HS-27A (cell line): ENCODE measurements around the gene ARHGAP15.

Source experiments
- DNase-seq: peaks from one replicate; pipeline ENCODE4 v3.0.0-alpha.2; 2012; ENCODE audit warnings: low read depth, missing footprints

ARHGAP15 gene

DNA sequence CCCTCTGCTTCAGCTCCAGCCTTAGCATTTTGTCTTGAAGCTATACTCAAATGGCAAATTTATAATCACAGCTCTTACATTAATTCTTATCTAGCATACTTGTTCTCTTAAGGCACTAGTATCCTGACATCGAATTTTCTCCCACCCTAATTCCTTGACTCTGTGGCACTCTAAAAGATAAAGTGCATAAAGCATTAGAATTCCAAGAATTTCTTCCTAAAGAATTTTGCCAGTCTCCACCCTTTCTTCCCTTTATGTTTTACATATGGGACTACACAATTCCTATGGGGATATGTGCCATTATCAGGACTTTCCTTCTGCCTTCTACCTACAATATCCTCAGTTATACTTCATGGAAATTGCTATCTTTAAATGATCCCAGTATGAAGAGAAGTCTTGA lies 560.3 kb downstream of the ARHGAP15 start:
- no peak for DNase-seq

DNA sequence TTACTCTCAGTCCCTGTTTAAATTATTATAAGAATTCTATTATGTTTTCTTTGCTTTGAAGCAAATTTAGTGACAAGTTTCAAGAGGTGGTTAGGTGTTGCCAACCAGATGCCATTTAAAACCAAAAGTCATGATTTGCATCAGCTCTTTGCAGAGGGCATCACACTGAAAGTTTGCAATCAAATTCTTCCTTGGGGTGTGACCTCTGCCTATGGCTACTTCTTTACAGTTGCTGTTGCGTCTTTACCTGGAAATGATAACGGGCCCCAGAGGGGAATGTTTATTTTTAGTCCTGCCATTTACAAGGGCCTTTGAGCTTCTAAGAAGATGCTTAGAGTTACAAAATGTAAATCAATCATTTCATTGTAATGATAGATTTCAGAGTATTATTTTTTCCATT lies 561.0 kb downstream of the ARHGAP15 start:
- no peak for DNase-seq

GRCh38 chr2:143691121-143691520 lies 561.9 kb downstream of the ARHGAP15 start:
- DNase-seq = no peak

DNA sequence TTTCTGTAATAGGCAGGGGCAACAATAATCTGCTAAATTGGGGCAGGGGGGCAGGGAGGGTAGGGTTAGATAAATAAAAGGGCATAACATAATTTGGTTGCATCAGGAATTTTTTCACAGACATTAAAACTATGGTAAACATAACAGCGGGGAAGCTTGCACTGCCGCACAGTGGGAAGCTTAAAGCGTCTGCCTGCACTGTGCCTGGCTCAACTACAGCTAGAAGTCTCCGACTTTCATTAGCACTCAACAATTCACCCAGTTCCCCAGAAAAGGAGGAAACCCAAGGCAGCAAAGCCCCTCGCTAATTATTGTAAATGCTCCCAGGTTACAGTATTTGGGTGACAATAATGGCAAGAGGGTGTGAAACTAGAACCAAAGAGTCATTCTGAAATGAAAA lies 562.9 kb downstream of the ARHGAP15 start:
- DNase-seq = no peak

GRCh38 chr2:143692967-143693366 lies 563.7 kb downstream of the ARHGAP15 start:
- no peak for DNase-seq

DNA sequence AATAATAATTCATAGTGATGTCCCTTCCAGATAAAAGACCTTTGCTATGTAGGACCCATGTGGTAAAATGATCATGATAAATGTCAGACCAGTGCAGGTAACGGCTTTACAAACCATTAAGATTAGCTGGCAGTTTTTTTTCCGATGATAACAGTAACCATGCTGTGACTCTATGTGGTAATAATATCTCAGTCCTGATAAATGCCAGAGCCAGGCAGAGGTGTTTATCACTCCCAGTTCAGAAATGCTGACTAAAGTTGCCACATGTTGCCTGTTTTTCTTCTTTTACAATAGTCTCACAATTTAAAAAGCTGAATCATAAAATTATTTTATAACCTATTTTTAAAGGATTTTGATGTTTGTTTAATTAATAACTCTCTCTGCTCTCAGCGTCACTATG lies 565.1 kb downstream of the ARHGAP15 start:
- no peak for DNase-seq

DNA sequence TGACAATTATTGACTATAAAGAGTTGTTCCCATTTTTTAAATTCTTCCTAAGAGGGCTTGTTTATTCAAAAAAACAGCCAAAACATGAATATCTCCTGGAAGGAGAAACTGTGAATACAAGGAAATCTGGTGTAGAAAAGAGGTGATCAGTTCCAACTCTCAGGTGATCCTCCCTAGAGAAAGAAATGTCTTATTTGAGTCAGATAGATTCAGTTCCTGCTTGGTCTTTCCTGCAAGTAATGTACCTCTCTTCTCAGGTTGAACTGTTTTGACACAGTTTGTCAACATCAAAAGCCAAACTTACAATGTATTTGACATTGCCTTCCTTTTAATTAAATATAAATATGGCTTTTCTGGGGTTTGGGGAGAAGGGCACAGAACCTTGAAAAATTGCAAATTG lies 567.4 kb downstream of the ARHGAP15 start:
- no peak for DNase-seq

- no peak for DNase-seq
Observed at GRCh38 chr2:143697744-143698143, 568.5 kb downstream of the ARHGAP15 start.

GRCh38 chr2:143698352-143698751 lies 569.1 kb downstream of the ARHGAP15 start:
- no peak for DNase-seq

DNA sequence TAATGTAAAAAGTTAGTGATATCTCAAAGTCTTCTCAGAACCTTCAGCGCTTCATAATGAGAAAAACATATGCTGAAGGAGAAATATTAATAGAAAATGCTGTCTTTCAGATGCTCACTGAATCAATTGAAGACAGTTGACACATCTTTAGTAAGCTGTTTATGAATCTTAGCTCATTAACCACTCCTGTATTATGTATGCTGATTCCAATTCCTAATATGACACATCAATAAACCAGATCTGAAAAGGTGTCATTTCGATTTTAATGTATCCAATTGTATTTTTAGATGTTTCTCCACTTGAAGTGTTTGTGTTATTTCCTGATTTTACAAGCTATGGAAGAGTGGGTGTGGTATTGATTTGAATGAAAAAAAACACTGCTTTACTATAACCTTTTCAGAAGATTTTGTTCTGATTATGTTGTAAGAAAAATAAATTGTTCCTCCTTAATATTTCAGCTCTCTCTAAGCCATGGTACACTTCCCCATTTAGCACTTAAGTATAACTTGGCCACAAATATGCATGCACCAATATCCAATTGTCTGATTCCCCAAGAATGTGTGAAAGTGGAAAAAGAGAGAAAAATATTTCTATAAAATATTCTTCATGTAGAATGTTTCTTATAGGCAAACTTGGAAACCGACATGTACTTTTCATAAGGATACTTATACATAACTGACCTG lies 569.8 kb downstream of the ARHGAP15 start:
- no peak for DNase-seq

GRCh38 chr2:143700865-143701264 lies 571.6 kb downstream of the ARHGAP15 start:
- DNase-seq = no peak

GRCh38 chr2:143701785-143702184 lies 572.6 kb downstream of the ARHGAP15 start:
- no peak for DNase-seq

DNA sequence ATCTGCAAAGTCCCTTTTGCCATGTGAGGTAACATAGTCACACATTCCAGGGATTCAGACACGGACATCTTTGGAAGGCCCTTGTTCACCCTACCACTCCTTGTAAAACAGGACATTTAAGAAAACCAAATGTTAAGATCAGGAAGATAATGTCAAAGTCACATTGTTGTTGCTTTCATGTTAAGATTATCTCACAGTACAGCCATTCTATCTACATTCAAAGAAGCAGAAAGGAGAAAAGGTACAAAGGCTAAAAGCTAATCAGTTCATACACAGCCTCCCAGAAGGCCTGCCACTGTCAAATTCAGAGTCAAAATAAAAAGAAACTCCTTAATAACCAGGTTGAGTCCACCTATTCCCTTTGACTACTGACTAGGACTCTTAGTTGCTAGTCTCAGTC lies 573.7 kb downstream of the ARHGAP15 start:
- DNase-seq = no peak

GRCh38 chr2:143704451-143705106 lies 575.4 kb downstream of the ARHGAP15 start:
- DNase-seq = no peak

DNA sequence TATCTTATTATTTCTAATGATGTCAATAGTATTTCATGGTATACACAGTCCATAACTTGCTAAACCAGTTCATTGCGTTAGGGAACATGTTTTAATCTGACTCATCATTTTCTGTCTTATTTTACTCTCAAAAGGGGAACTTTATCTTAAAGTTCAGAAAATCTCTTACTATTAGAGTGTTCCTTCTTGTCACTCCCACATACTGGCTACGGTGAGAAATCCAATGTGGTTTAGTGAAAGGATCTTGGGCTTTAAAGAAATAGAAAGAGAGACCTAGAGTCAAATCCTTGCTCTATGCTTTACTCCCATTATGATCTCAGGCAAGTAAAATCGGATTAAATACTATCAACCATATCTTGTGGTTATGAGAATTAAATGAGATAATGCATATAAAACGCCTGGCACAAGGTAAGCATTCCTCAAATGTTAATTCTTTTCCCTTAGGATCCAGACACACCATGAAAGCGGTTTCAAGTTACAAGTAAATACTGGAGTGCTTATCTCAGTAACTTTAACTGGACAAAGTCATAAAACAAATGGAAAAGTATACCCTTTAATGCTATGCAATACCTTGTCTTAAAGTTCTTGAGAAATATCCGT lies 576.0 kb downstream of the ARHGAP15 start:
- peak; percentile 31 for DNase-seq

- DNase-seq = no peak
Observed at GRCh38 chr2:143706354-143706753, 577.1 kb downstream of the ARHGAP15 start.

DNA sequence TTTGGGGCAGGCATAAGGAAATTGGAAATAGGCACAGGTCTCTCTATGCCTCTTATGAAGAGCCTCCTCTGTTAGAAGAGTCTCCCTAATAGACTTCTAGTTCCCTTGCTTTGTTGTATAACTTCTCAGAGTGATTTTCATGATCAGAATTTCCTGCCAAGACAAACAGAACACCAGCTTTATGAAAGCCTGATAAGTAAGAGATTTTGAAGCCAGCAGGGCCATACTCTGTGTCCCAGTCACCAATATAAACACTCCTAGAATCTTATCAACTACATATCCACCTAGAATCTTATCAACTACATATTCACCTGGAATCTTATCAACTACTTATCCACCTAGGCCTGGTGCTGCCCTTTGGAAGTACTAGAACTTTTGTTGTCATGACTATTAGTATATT lies 579.5 kb downstream of the ARHGAP15 start:
- DNase-seq = no peak

GRCh38 chr2:143710196-143710595 lies 581.0 kb downstream of the ARHGAP15 start:
- DNase-seq = no peak

DNA sequence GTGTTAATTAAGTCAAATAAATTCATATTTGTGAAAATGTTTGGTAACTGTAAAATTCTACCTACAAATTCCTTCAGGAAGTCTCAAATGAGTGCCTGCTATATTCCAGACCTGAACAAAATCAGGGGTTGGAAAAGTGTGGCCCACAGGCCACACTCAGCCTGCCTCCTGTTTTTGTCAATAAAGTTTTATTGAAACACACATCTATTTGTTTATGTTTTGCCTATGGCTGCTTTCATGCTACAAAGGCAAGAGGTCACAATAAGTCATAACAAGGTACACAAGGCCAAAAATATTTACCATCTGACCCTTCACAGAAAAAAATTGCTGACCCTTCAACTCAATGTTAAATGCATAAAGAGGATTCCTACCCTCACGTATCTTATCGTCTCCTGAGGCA lies 581.7 kb downstream of the ARHGAP15 start:
- DNase-seq = no peak

DNA sequence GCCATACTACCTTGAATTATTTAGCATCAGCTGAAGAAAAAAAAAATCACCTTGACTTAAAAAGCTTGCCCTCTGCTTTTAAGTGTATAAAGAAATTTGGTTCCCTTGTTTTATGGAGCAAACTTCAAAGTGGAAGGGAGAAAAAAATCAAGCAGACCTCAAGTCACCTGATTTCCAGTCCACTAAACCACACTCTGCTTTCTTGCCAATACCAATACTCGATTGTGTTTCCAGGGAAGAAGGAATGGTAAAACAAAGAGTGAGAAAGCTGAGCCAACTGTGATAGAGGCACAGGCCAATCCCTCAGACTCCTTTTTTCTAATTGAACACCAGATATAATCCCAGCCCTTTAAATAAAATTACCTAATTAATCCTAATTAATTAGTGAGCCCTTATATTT lies 587.3 kb downstream of the ARHGAP15 start:
- DNase-seq = no peak

DNA sequence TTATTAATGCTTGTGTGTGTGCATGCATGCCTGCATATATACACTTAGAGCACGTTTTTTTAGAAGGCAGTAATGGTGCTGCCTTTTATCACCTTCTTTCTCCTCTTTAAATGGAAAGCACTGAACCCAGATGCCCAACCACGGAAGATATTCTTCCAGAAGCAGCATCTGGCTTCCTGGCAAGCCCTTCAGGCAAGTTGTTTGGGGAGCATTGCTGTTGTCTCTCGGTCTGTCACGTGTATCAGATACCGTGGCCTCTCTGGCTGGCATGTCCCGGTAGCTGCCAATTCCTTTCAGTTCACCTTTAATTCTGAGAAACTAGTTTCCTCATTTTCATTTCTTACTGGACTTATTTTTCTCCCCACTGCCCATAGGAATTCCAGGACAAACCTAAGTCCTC lies 587.8 kb downstream of the ARHGAP15 start:
- no peak for DNase-seq

- DNase-seq = no peak
Observed at GRCh38 chr2:143717536-143718168, 588.4 kb downstream of the ARHGAP15 start.

GRCh38 chr2:143718745-143719144 lies 589.5 kb downstream of the ARHGAP15 start:
- no peak for DNase-seq
